ENCODE measurements around the gene COMP.
"Not testable (repeated sequence)": the region's sequence is repeated elsewhere in the genome, so short reads cannot be mapped to it uniquely, and the experiment has no call there.

The COMP gene

DNA sequence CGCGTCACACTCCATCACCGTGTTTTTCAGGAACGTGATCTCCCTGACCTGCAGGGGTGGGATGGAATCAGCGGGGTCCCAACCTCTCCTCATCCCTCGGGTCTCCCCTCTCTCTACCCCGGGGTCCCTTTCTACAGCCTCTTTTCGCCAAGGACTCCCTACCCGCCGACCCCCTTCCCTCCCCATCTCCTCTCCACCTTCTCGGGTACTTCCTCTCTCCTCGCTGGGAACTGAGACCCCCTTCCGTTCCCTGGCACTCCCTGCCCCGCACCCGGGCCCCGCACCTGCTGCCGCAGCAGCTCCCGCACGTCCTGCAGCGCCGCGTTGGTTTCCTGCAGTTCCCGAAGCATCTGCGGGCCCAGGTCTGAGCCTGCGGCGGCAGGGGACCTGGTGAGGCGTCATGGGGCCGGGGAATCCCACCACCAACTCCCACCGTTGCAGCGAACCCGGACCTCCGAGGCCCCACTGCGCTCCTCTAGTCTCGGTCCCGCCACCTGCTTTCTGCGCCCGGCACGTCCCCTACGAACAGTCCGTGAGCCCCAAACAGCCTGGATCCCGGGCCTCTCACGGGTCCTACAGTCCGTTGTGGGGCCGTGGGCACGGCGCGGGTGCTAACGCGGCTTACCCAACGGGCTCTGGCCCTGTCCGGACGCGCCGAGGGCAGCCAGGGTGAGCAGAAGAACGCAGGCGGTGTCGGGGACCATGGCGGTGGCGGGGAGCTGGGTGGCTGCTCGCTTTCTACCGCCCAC, at the start of gene COMP:
TSS of gene COMP (minus strand) at position 740 of the 749 bp plus-strand sequence. CDS start at position 704, 36 bp downstream.
- DNase-seq = no peak

DNA sequence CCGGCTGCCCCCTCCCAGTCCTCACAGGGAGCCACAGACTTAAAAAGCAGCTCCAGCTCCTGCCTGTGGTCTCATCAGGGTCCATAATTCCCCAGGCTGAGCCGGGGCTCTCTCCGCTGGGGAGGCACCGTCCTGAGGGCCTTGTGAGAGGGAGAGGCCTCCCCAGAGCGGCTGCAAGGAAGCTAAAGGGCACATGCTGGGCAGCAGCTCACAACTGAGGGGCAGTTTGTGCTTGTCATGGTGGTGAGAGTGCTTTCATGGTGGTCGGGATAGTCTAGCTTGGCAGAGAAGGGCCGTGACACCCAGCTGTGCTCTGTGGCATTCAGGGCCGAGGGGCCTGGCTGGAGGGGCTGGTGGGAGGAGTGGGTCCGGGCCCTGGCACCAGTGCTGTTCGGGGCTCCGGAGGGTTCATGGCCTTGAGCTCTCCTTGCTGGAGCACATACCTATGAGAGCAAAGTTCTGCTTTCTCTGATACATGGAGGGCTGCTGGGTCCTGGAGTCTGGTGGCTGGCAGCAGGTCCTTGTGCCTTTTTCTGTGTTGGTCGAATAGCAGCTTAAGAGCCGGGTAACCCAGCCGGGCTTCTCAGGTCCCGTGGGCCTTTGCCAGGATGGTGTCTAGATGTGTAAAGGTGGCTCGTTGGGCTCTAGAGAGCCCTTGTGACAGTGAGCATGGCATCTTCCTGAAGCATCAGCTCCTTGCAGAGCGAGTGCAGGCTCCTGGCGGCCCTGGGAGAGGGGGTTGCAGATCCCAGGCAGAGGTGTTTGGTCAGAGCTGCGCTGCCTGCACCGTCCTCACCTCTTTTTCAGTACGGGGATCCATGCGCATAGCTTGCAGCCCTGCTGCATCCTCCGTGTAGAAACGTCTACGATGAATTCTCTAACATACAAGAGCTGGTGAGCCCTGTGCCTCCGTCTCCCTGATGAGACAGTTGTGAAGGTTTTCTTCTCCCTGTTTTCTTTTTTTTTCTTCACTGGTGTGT, 49.5 kb upstream of the COMP start:
- no peak for DNase-seq

DNA sequence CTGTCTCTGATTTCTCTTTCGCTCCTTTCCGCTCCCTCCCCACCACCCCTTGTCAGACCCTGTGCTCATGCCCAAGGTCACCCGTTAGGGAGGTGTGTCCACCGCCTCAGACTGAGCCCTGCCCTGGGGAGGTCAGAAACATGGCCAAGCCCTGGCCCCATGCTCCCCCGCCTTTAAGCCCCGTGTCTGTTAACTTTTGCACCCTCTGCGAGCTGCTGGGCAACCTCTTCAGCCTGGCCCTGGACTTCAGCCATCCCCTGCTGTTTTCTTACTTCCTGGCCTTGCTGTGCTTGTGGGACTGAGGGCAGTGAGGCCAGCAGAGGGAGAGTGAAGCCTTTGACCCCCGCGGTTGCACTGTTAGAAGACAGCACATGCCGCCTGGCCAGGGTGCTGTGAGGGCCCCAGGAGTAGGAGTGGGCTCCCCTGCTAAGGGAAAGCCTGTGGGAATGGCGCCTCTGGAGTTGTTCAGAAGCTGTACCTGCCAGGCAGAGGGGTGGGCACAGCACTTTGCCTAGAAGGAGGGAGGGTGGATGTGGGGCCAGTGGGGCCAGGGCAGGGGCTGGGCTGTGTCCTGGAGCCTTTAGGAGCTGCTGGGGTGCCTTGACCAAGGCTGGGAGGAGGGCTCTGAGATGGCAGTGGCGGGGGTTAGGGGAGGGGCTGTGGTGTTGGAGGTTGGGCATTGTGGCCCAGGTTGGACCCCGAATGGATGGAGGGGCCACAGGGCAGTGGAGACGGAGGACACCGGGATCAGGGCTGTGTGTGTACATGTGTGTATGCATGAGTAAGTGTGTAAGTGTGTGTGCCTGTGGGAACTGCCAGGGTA, 48.6 kb upstream of the COMP start:
- no peak for DNase-seq

DNA sequence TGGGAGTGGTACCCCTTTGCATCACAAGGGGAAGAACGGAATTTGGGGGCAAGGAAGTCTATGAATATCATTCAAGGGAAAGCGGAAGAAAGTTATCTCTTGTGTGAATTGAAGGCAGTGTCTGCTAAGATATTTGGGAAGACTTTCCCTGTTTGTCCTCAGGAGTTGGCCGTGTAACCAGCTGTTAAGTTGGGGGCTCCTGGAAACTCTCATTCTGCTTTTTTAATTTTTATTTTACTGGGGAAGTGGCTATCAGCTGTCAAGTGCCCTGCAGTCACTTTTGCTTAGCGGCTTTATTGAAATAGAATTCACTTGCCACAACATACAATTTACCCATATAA, 43.5 kb upstream of the COMP start:
- DNase-seq = no peak

DNA sequence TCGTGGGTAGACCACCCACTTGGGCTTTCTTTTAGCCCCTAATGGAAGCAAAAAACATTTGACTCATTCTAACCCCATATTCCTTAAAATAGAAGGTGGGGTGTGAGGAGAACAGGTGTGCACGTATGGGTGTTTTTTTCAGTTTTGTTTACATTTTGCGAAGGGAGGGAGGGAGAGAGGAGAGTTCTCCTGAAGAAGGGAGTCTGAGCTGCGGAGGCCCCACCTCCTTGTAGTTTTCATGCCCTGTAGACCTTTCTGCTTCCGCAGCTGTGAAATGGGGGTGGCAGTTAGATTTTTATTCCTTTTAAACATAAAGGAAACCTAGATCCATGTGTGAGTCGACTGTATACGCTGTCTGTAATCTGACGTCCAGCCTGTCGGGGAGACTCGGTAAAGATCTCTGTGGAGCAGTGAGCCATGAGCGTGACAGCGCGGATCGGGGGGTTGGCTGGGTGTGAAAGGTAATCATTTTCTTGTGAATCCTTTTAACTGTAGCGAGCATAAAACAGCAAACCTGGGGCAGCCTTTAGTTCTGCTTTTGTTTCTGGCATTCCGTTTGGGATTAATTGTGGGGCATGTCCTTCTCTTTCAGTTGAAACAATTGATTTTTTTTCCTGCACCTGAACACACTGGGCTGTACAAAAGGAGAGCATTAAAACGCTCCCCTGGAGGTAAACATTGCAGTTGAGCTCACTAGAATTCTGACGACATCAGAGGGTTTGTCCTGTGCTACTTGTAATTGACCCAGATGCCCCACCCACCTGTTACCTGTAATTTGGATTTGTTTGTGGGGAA, 42.9 kb upstream of the COMP start:
- DNase-seq = no peak

DNA sequence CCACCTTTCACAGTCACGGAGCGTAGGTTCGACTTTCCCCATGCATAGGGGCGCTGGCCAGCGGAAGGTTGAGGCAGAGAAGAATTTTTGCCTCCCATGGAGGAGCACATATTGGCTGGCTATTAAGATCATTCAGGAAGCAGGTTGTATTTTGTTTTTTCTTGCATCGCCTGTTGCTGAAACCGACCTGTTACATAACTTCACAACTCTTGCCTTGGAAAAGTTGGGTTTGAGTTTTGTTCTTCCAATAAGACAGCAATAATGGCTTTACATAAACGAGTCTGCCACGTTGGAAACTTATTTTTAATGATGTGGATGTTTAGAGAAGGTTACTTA, 42.0 kb upstream of the COMP start:
- no peak for DNase-seq

DNA sequence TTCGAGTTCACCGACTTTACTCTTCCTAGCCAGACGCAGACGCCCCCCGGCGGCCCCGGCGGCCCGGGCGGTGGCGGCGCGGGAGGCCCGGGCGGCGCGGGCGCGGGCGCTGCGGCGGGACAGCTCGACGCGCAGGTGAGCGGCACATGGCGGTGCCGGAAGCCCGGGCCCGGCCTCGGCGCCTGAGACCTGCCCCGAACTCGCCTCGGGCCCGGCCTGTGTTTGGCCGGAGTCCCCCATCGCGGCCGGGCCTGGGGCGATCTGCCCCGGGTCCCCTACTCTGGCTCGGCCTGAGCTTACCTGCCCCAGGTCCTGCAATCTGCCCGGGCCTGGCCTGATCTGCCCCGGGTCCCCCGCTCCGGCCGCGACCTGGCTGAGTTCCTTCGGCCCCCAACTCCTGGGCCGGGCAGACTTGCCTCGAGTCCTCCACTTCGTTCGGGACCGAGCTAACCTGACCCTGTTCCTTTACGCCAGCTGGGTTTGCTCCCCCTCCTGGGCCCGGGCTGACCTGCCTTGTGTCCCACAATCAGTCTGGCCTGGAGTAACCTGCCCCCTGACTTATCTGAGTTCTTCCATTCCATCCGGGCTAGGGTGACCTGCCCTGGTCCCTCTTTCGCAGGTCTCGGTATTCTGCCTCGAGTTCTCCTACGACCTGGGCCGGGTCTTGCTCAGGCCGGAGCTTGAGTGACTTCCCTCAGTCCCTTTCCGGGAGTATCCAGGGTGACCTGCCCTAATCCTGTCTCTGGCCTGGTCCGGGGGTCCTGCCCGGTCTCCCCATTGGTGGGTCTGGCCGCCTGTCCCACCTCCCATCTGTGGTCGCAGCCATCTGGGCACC, 41.4 kb upstream of the COMP start:
- DNase-seq = no peak

DNA sequence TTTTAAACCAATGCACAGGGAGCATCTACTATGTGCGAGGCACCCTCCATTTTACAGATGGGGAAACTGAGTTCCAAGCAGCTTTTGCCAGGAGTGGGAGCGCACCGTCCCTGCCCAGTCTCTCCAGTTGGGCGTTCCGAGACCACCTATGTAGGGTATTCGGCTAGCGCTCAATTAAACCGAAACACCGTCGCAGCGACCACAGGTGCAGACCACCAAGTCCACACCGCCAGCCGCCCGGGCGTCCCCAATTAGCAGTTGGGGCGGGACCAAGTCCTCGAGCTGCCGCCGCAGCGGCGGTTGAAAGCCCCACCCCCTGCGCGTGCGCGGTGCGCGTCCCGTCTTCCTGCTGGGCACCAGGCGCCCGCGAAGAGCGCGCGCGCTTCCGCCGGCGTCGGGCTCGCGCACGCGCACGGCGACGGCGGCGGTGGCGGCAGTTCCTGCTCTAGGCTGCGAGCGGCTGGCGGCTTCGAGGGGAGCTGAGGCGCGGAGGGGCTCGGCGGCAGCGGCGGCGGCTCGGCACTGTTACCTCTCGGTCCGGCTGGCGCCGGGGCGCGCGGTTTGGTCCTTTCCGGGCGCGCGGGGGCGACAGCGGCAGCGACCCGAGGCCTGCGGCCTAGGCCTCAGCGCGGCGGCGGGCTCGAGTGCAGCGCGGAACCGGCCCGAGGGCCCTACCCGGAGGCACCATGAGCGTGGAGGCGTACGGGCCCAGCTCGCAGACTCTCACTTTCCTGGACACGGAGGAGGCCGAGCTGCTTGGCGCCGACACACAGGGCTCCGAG, 40.6 kb upstream of the COMP start, which contains the start of gene UPF1:
TSS of gene UPF1 (plus strand) at position 436 of the 782 bp plus-strand sequence. CDS start at position 687, 251 bp downstream.
- peak in 57 of 58 donors; percentile 30 to 94 (median 85) for DNase-seq

DNA sequence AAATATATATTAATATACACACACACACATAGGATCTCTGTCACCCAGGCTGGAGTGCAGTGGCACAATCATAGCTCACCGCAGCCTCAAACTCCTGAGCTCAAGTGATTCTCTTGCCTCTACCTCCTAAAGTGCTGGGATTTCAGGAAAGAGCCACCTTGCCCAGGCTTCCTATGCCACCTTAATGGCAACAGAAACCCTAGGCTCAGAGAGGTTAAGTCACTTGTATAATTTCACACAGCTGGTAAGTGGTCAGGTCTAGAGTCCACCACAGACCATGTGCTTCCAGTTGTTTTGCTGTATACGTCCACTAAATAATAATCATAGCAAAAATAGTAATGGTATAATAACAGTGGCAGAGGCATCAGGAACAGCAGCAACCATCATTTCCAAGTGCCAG, 39.4 kb upstream of the COMP start:
- DNase-seq = no peak

DNA sequence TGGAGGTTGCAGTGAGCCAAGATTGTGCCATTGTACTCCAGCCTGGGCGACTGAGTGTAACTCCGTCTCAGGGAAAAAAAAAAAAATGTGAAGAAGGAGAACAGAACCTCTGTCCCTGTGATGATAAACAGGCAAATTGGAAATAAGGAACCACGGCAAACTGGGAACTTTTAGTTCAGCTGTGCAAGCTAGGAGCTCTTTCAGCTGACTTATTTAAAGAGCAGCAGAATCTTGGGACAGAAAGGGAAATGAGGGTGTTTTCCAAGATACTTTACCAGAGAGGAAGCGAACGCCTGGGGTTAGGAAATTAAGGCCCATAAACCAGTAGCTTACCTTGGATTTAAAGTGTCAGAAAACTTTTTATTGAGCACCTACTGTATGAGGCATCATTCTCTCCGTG, 37.7 kb upstream of the COMP start:
- DNase-seq = no peak

DNA sequence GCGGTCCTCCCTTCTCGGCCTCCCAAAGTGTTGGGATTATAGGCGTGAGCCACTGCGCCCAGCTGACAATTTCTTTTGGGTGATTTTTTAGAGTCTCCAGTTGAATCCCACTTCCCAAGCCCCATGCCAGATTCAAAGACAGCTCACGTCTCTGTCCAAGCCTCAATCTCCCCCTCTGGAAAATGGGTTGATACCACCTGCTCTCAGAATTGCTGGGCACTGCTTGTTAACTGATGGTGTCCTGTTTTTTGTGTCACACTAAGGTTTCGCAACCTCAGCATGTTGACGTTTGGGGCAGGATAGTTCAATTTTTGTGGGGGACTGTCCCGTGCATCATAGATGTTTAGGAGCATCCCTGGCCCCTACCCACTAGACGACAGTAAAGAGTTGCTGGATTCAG, 26.5 kb upstream of the COMP start:
- no peak for DNase-seq

DNA sequence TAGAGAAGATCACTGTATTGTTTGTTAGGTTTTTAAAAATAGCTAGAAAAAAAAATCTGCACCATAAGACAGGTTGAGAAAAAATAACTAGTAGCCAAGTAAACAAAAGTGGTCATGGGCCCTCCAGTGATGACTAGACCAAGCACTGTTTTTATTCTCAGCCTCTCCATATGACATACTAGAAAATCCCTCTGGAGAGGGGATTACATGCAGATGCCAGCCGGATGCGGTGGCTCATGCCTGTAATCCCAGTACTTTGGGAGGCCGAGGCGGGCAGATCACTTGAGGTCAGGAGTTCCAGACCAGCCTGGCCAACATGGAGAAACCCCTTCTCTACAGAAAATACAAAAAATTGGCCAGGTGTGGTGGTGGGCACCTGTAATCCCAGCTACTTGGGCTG, 25.5 kb upstream of the COMP start:
- not testable (repeated sequence) for DNase-seq

DNA sequence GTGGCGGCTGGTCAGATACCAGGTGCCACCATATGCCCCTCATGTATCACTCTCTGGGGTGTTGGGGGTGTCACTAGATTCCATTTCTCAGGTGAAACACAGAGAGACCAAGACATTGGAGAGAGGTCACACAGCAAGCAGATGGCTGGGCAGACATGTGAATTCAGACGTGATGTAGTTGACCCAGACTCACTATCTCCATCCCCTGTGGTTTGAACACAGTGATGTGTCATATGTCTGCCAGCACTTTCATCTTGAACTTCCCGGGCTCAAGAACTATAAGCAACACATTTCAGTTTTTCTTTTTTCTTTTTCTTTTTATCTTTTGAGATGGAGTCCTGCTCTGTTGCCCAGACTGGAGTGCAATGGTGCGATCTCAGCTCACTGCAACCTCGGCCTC, 24.6 kb upstream of the COMP start:
- no peak for DNase-seq

DNA sequence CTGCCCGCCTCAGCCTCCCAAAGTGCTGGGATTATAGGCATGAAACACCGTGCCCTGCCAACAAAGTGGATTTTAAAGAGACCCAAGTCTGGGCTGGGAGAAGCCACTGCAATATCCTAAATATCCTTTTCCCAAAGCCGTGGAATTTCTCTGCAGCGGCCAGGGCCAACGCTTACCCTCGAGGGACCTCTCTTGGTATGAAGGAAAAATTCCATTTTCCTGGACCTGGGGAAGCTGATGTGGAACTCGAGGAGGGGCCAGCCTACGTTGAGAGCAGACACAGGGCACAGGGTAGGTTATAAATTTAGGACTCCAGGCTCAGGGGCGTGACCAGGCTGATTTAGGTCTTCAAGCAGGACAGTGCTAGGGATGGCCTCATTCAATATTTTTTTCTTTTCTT, 23.0 kb upstream of the COMP start:
- DNase-seq = no peak

DNA sequence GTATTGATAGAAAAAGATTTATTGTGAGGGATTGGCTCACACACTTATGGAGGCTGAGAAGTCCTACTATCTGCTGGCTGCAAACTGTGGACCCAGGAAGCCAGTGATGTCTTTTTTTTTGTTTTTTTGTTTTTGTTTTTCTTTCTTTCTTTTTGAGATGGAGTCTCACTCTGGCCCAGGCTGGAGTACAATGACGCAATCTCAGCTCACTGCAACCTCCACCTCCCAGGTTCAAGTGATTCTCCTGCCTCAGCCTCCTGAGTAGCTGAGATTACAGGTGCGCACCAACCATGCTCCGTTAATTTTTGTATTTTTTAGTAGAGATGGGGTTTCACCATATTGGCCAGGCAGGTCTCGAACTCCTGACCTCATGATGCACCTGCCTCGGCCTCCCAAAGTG, 20.5 kb upstream of the COMP start:
- DNase-seq = not testable (repeated sequence)

DNA sequence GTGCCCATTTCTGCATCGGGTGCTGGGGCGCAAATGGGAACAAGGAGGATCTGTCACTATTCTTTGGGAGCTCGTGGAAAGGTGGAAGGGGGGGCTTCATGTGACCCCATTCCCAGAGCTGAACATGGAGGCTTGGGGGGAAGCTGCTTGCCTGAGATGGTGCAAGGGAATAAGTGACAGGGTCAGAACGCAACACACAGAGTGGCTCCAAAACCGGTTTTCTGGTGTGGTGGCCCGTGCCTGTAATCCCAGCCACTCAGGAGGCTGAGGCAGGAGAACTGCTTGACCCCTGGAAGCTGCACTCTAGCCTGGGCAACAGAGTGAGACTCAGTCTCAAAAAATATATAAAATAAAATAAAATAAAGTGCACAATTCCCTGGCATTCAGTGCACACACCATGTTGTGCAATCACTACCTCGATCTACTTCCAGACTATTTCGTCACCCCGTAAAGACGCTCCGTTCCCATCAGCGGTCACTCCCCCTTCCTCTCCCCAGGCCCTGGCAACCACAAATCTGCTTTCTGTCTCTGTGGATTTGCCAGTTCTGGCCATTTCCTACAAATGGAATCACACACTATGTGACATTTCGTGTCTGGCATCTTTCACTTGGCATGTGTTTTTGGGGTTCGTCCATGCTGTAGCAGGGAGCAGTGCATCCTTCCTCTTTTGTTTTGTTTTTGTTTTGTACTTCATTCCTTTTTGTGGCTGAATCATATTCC, 18.2 kb upstream of the COMP start:
- peak in 4 of 58 donors; percentile 3 to 67 (median 10) for DNase-seq

DNA sequence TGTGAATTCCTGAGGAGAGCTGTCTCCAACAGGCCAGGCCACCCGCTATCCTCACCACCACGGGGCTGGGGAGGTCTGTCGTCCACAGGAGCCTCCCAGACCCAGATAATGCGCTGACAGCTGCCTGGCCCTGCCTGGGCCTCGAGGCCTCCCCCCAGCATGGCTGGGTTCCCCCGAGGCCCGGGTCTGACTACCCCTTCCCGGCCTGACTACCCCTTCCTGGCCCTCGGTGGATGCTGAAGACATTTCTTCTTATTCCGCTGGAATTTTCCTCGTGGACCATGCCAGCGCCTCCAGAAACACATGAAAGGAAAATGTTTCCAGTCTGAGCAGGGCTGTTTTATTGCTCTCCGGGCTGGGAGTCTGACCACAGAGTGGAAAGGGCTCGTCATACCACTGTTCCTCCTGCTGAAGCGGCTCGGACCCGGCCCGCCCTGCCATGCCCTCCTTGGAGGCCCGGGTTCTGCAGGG, 16.8 kb upstream of the COMP start:
- no peak for DNase-seq

DNA sequence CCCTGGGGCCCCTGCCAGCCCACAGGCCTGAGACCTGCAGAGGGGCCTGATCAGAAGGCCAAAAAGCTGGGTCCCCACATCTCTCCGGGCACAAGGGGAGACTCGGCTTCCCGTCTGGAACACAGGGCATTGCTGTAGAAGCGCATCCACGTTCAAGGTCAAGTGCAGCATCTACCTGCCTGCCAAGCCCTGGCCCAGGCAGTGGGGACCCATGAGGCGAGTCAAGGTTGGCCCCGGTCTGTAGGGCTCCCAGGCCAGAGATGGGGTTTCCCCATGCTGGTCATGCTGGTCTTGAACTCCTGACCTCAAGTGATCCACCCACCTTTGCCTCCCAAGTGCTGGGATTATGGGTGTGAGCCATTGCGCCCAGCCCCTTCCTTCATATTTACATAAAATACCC, 13.5 kb upstream of the COMP start:
- DNase-seq = no peak
